Esophagus muscularis mucosa (tissue), 4 donors: ENCODE data around the gene TAS2R16. TPM values are rescaled to one million over a fixed set of nuclear protein-coding genes. Genes with fewer than 3 reads are reported as not detected.

Source experiments
- DNase-seq: peaks from one replicate; pipeline ENCODE4 v3.0.0-alpha.2; 2017; ENCODE audit errors: extremely low spot score
- H3K27ac ChIP-seq, 4 donors: fragments of 200-600 bp; sonication (generic); replicated peaks in 1 of 4; 1 replicate in 3 of 4; 2 replicates in 1 of 4; pipeline ENCODE4 v1.5.1; 2016 to 2019; ENCODE audit warnings: mild to moderate bottlenecking in 1 of 4
- H3K27me3 ChIP-seq, 4 donors: fragments of 200-600 bp; sonication (generic); one replicate each; pipeline versions ENCODE4 v1.5.1 to v1.6.0; 2016 to 2019
- H3K36me3 ChIP-seq, 4 donors: fragments of 200-600 bp; sonication (generic); one replicate each; pipeline ENCODE4 v1.5.1; 2016 to 2019
- H3K4me1 ChIP-seq, 4 donors: fragments of 200-600 bp; sonication (generic); one replicate each; pipeline ENCODE4 v1.5.1; 2016 to 2019
- H3K4me3 ChIP-seq, 4 donors: fragments of 200-600 bp; sonication (generic); 1 replicate in 2 of 4; 2 replicates in 2 of 4; pipeline ENCODE4 v1.5.1; 2016 to 2019; ENCODE audit warnings: mild to moderate bottlenecking in 4 of 4, moderate library complexity in 1 of 4
- H3K9me3 ChIP-seq, 4 donors: fragments of 200-600 bp; sonication (generic); 1 replicate in 3 of 4; 2 replicates in 1 of 4; pipeline ENCODE4 v1.5.1; 2016 to 2019
- EP300 ChIP-seq: sonication (generic); formaldehyde crosslinking; IDR thresholded peaks from one replicate; pipeline ENCODE4 v1.6.1; 2017; ENCODE audit warnings: antibody characterized with exemption
- POLR2A ChIP-seq: fragments of 450-650 bp; IDR thresholded peaks from one replicate; pipeline ENCODE4 v1.6.1; 2017; ENCODE audit warnings: antibody characterized with exemption, moderate library complexity, mild to moderate bottlenecking, low read depth
- POLR2AphosphoS5 ChIP-seq, 2 donors: sonication (generic); formaldehyde crosslinking; IDR thresholded peaks; one replicate each; pipeline ENCODE4 v1.6.1; 2017; ENCODE audit warnings: antibody characterized with exemption in 2 of 2
- WGBS: methylation state at CpG from one replicate; pipeline ENCODE4 v1.1.5; 2018; 5-methylcytosine and 5-hydroxymethylcytosine counted together
- intact Hi-C: fragments of 100-400 bp; cut with DNase I; formaldehyde crosslinking; loops from one replicate; pipeline ENCODE4 v1.15.1; 2023
- total RNA-seq, 4 donors: library from RNA; depleted of rRNA; stranded (reverse); fragments of >200 nt; gene quantifications; one replicate each; pipeline versions ENCODE4 v1.1.0 to v1.2.1, GENCODE V29; 2016
- TF ChIP-seq, protein P1 (sequence below), 3 experiments: fragments of 200-600 bp in 2 of 3; fragments of 450-650 bp in 1 of 3; sonication (generic) in 2 of 3; IDR thresholded peaks; one replicate each; pipeline ENCODE4 v1.5.1; 2017 to 2019; ENCODE audit warnings: antibody characterized with exemption in 3 of 3, mild to moderate bottlenecking in 2 of 3, moderate library complexity in 1 of 3

Gene TAS2R16
- total RNA-seq, 4 donors from 2014 or later = not detected

DNA sequence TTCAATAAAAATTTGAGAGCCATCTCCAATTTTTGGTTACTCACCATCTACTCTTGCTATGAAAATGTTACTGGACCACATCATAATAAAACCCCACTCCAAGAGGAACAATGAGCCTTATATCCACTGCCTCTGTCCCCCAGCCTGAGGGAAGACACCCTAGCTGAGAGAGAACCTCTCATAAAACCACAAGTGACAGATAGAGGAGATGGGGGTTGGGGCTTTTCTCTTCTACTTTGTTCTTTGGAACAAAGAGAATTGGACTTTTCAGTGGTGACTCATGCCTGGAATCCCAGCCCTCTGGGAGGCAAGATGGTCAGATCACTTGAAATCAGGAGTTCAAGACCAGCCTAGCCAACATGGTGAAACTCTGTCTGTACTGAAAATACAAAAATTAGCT is 27.6 kb upstream of the TAS2R16 start:
- intact Hi-C loops = no loop called here
- no peaks in the 10 kb centered on the region for H3K27me3 ChIP-seq
- H3K36me3 ChIP-seq = no peaks in the 10 kb centered on the region
- H3K4me3 ChIP-seq = no peak overlapping the region
- TF ChIP-seq EP300 (no peak), POLR2AphosphoS5 (IDR thresholded peaks at IDR 0.05) (no peak), POLR2A (no peak)
- TF ChIP-seq, protein P1, sequence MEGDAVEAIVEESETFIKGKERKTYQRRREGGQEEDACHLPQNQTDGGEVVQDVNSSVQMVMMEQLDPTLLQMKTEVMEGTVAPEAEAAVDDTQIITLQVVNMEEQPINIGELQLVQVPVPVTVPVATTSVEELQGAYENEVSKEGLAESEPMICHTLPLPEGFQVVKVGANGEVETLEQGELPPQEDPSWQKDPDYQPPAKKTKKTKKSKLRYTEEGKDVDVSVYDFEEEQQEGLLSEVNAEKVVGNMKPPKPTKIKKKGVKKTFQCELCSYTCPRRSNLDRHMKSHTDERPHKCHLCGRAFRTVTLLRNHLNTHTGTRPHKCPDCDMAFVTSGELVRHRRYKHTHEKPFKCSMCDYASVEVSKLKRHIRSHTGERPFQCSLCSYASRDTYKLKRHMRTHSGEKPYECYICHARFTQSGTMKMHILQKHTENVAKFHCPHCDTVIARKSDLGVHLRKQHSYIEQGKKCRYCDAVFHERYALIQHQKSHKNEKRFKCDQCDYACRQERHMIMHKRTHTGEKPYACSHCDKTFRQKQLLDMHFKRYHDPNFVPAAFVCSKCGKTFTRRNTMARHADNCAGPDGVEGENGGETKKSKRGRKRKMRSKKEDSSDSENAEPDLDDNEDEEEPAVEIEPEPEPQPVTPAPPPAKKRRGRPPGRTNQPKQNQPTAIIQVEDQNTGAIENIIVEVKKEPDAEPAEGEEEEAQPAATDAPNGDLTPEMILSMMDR (IDR thresholded peaks at IDR 0.05) = no peak
- H3K4me1 ChIP-seq = peaks cover 0 to 19% (median 8%) of the 10 kb centered on the region in 4 donors
- DNase-seq = no peak
- no peak overlapping the region for H3K27ac ChIP-seq
- peaks cover 0 to 6% (median 0%) of the 10 kb centered on the region in 4 donors for H3K9me3 ChIP-seq

DNA sequence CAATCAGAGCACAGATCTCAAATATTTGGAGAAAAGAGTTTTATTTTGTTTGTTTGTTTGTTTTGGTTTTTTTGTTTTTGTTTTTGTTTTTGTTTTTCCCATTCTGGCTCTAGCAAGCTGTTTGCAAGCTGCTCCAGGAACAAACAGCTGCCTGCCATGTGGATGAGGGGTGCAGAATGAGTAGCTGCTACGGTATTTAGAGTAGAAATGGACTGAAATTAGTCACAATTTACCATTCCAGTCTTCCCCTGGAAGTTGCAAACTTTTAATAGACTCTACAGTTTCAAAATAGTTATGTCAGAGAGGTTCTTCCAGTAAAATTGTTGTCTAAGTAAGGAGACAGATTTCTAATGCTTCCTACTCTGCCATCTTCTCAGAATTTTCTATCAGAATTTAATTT is 27.1 kb upstream of the TAS2R16 start:
- Histone ChIP-seq H3K9me3 (peaks cover 0 to 6% (median 0%) of the 10 kb centered on the region in 4 donors), H3K27me3 (no peaks in the 10 kb centered on the region), H3K4me3 (no peak overlapping the region), H3K36me3 (no peaks in the 10 kb centered on the region), H3K4me1 (peaks cover 0 to 17% (median 8%) of the 10 kb centered on the region in 4 donors), H3K27ac (no peak overlapping the region)
- intact Hi-C loops = no loop called here
- DNase-seq = no peak
- WGBS = 83% methylated on average over 1 of the region's 1 CpG
- no peak for TF ChIP-seq EP300
- no peak for TF ChIP-seq POLR2AphosphoS5 (IDR thresholded peaks at IDR 0.05)
- TF ChIP-seq, protein P1 (IDR thresholded peaks at IDR 0.05) = no peak
- TF ChIP-seq POLR2A = no peak

DNA sequence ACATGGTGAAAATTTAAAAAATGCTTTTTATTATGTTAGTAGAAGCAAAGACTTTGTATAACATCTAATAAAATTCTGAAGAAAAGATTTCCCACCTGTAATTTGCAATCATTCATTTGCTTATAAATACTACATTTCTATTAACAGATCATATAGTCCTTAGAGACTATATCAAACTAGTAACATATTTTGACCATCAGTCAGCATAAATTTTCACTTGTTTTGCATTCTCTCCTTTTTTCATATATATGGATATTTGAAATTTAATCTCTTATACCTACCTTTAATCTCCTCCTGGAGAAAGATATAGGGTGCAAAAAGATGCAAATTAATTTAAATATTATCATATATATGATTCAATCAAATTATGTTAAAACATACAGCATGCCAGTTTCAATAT is 16.9 kb upstream of the TAS2R16 start:
- H3K36me3 ChIP-seq = no peaks in the 10 kb centered on the region
- no peaks in the 10 kb centered on the region for H3K9me3 ChIP-seq
- no peaks in the 10 kb centered on the region for H3K4me1 ChIP-seq
- DNase-seq = no peak
- no peaks in the 10 kb centered on the region for H3K27me3 ChIP-seq
- H3K4me3 ChIP-seq = no peak overlapping the region
- intact Hi-C loops = no loop called here
- TF ChIP-seq EP300 = no peak
- TF ChIP-seq POLR2A = no peak
- TF ChIP-seq, protein P1 (IDR thresholded peaks at IDR 0.05) = no peak
- no peak for TF ChIP-seq POLR2AphosphoS5 (IDR thresholded peaks at IDR 0.05)
- H3K27ac ChIP-seq = no peak overlapping the region

DNA sequence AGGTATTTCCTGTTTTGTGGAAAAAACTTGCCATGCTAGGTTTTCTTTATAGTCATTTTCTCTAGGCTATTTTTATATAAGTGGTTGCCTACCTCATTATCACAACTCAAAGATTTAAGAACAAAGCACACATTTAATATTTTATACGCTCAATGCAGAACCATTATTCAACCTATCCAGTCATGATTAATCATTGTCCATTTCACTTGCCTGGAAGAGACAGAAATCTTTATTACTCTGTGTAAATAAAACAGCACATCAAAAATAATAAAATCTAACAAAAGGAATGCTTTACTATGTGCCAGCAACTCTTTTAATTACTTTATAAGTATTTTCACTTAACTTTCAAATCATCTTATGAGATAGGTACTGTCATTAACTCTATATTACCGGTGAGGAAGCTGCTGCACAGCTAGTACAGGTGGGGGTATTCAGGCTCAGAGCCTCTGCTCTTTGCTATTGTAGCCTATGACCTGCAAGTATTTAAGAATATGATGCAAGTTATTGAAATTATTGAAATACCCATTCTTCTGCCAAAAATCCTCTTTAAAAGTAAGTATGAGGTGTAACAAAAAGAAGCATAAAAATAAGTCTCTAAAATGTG is 16.4 kb upstream of the TAS2R16 start:
- H3K27ac ChIP-seq = no peak overlapping the region
- no peaks in the 10 kb centered on the region for H3K4me1 ChIP-seq
- no peaks in the 10 kb centered on the region for H3K36me3 ChIP-seq
- H3K9me3 ChIP-seq = no peaks in the 10 kb centered on the region
- TF ChIP-seq EP300 (no peak), POLR2A (no peak), POLR2AphosphoS5 (IDR thresholded peaks at IDR 0.05) (no peak)
- TF ChIP-seq, protein P1 (IDR thresholded peaks at IDR 0.05) = no peak
- no peaks in the 10 kb centered on the region for H3K27me3 ChIP-seq
- 77% methylated on average over 2 of the region's 2 CpGs for WGBS
- intact Hi-C loops = no loop called here
- H3K4me3 ChIP-seq = no peak overlapping the region
- no peak for DNase-seq

DNA sequence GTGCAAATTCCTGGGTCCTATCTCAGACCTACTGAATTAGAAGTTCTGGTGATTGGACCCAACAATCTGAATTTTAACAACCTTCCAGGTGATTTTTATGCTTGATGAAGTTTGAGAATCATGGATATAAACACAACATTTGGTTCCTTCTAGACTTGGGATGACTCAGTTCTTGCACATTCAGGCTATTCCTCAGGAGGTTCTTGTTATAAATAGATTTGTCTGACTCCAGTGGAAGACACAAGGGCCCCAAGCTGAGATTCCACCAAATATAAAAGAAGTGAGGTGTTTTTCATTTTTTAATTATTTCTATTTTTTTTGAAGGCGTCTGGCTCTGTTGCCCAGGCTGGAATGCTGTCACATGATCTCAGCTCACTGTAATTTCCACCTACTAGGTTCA is 9.4 kb upstream of the TAS2R16 start:
- H3K4me1 ChIP-seq = peaks cover 0 to 9% (median 0%) of the 10 kb centered on the region in 4 donors
- H3K9me3 ChIP-seq = no peaks in the 10 kb centered on the region
- no peaks in the 10 kb centered on the region for H3K36me3 ChIP-seq
- WGBS = 61% methylated on average over 1 of the region's 1 CpG
- no peaks in the 10 kb centered on the region for H3K27me3 ChIP-seq
- no peak for DNase-seq
- H3K27ac ChIP-seq = no peak overlapping the region
- TF ChIP-seq POLR2AphosphoS5 (IDR thresholded peaks at IDR 0.05) (no peak), EP300 (no peak), POLR2A (no peak)
- TF ChIP-seq, protein P1 (IDR thresholded peaks at IDR 0.05) = no peak
- intact Hi-C loops = no loop called here
- H3K4me3 ChIP-seq = no peak overlapping the region
